Prostate gland (tissue), 2 donors: ENCODE data around the gene TMEM132A. TPM values are rescaled to one million over a fixed set of nuclear protein-coding genes. Genes with fewer than 3 reads are reported as not detected.

ENCODE experiments used
- DNase-seq: peaks from one replicate; pipeline ENCODE4 v3.0.0-alpha.2; 2019; ENCODE audit warnings: low spot score
- H3K27ac ChIP-seq, 2 donors: fragments of 200-600 bp; sonication (generic); 2 replicates each; pipeline ENCODE4 v1.5.1; 2017 to 2019
- H3K27me3 ChIP-seq: fragments of 200-600 bp; sonication (generic); replicated peaks from 2 replicates; pipeline ENCODE4 v1.5.1; 2019; ENCODE audit not compliant: insufficient read depth
- H3K36me3 ChIP-seq, 2 donors: fragments of 200-600 bp; sonication (generic); 1 replicate in 1 of 2; 2 replicates in 1 of 2; pipeline versions ENCODE4 v1.5.1 to v1.8.1; 2017 to 2019
- H3K4me1 ChIP-seq: fragments of 200-600 bp; sonication (generic); replicated peaks from 2 replicates; pipeline ENCODE4 v1.5.1; 2019
- H3K4me3 ChIP-seq, 2 donors: fragments of 200-600 bp; sonication (generic); 2 replicates each; pipeline ENCODE4 v1.5.1; 2017 to 2019
- H3K9me3 ChIP-seq: fragments of 200-600 bp; sonication (generic); 2 replicates; pipeline ENCODE4 v1.5.1; 2017
- CTCF ChIP-seq, 4 experiments: fragments of 200-600 bp in 2 of 4; fragments of 450-650 bp in 2 of 4; sonication (generic) in 2 of 4; IDR thresholded peaks; 1 replicate in 3 of 4; 2 replicates in 1 of 4; pipeline ENCODE4 v1.5.1; 2016 to 2019; ENCODE audit warnings: antibody characterized with exemption in 4 of 4, mild to moderate bottlenecking in 2 of 4, moderate library complexity in 2 of 4
- POLR2A ChIP-seq: fragments of 450-650 bp; IDR thresholded peaks from one replicate; pipeline ENCODE4 v1.6.1; 2016; ENCODE audit warnings: antibody characterized with exemption, mild to moderate bottlenecking
- POLR2AphosphoS5 ChIP-seq: sonication (generic); formaldehyde crosslinking; IDR thresholded peaks from one replicate; pipeline ENCODE4 v1.6.1; 2017; ENCODE audit warnings: antibody characterized with exemption
- WGBS: methylation state at CpG from one replicate; pipeline ENCODE4 v1.1.5; 2018; 5-methylcytosine and 5-hydroxymethylcytosine counted together
- intact Hi-C: fragments of 100-400 bp; cut with DNase I; formaldehyde crosslinking; loops from one replicate; pipeline ENCODE4 v1.14.2; 2022
- total RNA-seq, 2 donors: library from RNA; depleted of rRNA; stranded (reverse); fragments of >200 nt; gene quantifications; one replicate each; pipeline ENCODE4 v1.1.0, GENCODE V29; 2016

TMEM132A gene
- total RNA-seq, 2 donors from 2014 or later = 18.7 to 44.5 TPM

- WGBS = 85% methylated on average over 11 of the region's 16 CpGs
- DNase-seq = no peak
These were observed 3.3 kb downstream of the TMEM132A start for GRCh38 chr11:60927600-60927999.

GRCh38 chr11:60928563-60929001, 4.3 kb downstream of the TMEM132A start:
- H3K27ac ChIP-seq = no peak overlapping the region
- no peaks in the 10 kb centered on the region for H3K9me3 ChIP-seq
- H3K4me3 ChIP-seq = no peak overlapping the region
- no peaks in the 10 kb centered on the region for H3K36me3 ChIP-seq
- no peak for TF ChIP-seq POLR2AphosphoS5
- no peak for TF ChIP-seq CTCF (IDR thresholded peaks at IDR 0.05)
- H3K4me1 ChIP-seq = no peaks in the 10 kb centered on the region
- no peak for DNase-seq
- intact Hi-C loops = no loop called here
- 94% methylated on average over 15 of the region's 20 CpGs for WGBS
- no peaks in the 10 kb centered on the region for H3K27me3 ChIP-seq

More at GRCh38 chr11:60927600-60927999, 3.3 kb downstream of the TMEM132A start:
- no peaks in the 10 kb centered on the region for H3K4me1 ChIP-seq
- intact Hi-C loops = no loop called here
- H3K27ac ChIP-seq = no peak overlapping the region
- TF ChIP-seq POLR2AphosphoS5 (no peak), CTCF (IDR thresholded peaks at IDR 0.05) (no peak), POLR2A (no peak)
- no peaks in the 10 kb centered on the region for H3K36me3 ChIP-seq
- H3K9me3 ChIP-seq = no peaks in the 10 kb centered on the region
- no peak overlapping the region for H3K4me3 ChIP-seq
- no peaks in the 10 kb centered on the region for H3K27me3 ChIP-seq

GRCh38 chr11:60929764-60930163, 5.5 kb downstream of the TMEM132A start:
- Histone ChIP-seq H3K9me3 (no peaks in the 10 kb centered on the region), H3K4me3 (no peak overlapping the region), H3K27me3 (no peaks in the 10 kb centered on the region), H3K27ac (no peak overlapping the region), H3K36me3 (no peaks in the 10 kb centered on the region), H3K4me1 (no peaks in the 10 kb centered on the region)
- TF ChIP-seq CTCF (IDR thresholded peaks at IDR 0.05) (no peak), POLR2AphosphoS5 (no peak), POLR2A (no peak)
- intact Hi-C loops = no loop called here
- no peak for DNase-seq
- WGBS = 76% methylated on average over 4 of the region's 4 CpGs

GRCh38 chr11:60930394-60930793, 6.1 kb downstream of the TMEM132A start:
- Histone ChIP-seq H3K4me1 (no peaks in the 10 kb centered on the region), H3K4me3 (no peak overlapping the region), H3K27me3 (no peaks in the 10 kb centered on the region), H3K36me3 (no peaks in the 10 kb centered on the region), H3K9me3 (no peaks in the 10 kb centered on the region), H3K27ac (no peak overlapping the region)
- TF ChIP-seq POLR2AphosphoS5 (no peak), CTCF (IDR thresholded peaks at IDR 0.05) (no peak), POLR2A (no peak)
- intact Hi-C loops = no loop called here
- WGBS = 89% methylated on average over 4 of the region's 4 CpGs
- DNase-seq = no peak

- no peaks in the 10 kb centered on the region for H3K4me1 ChIP-seq
- no peak for DNase-seq
- 87% methylated on average over 9 of the region's 9 CpGs for WGBS
- no peak overlapping the region for H3K27ac ChIP-seq
- no peaks in the 10 kb centered on the region for H3K36me3 ChIP-seq
- intact Hi-C loops = no loop called here
- no peaks in the 10 kb centered on the region for H3K9me3 ChIP-seq
- no peak overlapping the region for H3K4me3 ChIP-seq
- no peak for TF ChIP-seq POLR2AphosphoS5
- TF ChIP-seq CTCF (IDR thresholded peaks at IDR 0.05) = no peak
- TF ChIP-seq POLR2A = no peak
- no peaks in the 10 kb centered on the region for H3K27me3 ChIP-seq
These were observed 7.7 kb downstream of the TMEM132A start for GRCh38 chr11:60931917-60932316.
